H1 (cell line): ENCODE results near the gene CHCHD1. TPM values are rescaled to one million over a fixed set of nuclear protein-coding genes. Genes with fewer than 3 reads are reported as not detected.

Experiments used
- CTCF ChIP-seq, 3 experiments: IDR thresholded peaks; 1 replicate in 2 of 3; 2 replicates in 1 of 3; pipeline versions ENCODE4 v1.5.1 to v1.6.1; 2011; ENCODE audit warnings: low read length in 3 of 3, mild to moderate bottlenecking in 3 of 3, inconsistent platforms in 2 of 3, low read depth in 1 of 3, moderate library complexity in 1 of 3; ENCODE audit not compliant: insufficient read depth in 1 of 3; ENCODE audit errors: control extremely low read depth in 1 of 3
- GABPA ChIP-seq: IDR thresholded peaks from 2 replicates; pipeline ENCODE4 v1.6.1; 2011; ENCODE audit warnings: mild to moderate bottlenecking, low read length, moderate library complexity, borderline replicate concordance; ENCODE audit not compliant: insufficient read depth
- KDM4A ChIP-seq: IDR thresholded peaks from one replicate; pipeline ENCODE4 v1.7.1; 2012; ENCODE audit warnings: low read depth, mild to moderate bottlenecking, moderate library complexity, low read length, inconsistent platforms; ENCODE audit not compliant: severe bottlenecking
- SIN3A ChIP-seq, 2 experiments: IDR thresholded peaks in 1 of 2; conservative IDR thresholded peaks in 1 of 2; 2 replicates each; pipeline ENCODE4 v1.6.1; 2011 to 2012; ENCODE audit warnings: low read length in 2 of 2, improper control_type of control experiment in 1 of 2, low read depth in 1 of 2, mild to moderate bottlenecking in 1 of 2
- TAF1 ChIP-seq: IDR thresholded peaks from 2 replicates; pipeline ENCODE4 v1.6.1; 2011; ENCODE audit warnings: mild to moderate bottlenecking, low read depth, low read length
- TEAD4 ChIP-seq: IDR thresholded peaks from 2 replicates; pipeline ENCODE4 v1.6.1; 2012; ENCODE audit warnings: low read depth, low read length, inconsistent platforms, mixed read lengths
- polyA plus RNA-seq, 7 experiments: library from polyadenylated mRNA; depleted of rRNA in 3 of 7; stranded (reverse) in 5 of 7; unstranded in 2 of 7; fragments of >200 nt in 5 of 7; fragments of 200-250 nt in 2 of 7; gene quantifications; 1 replicate in 5 of 7; 2 replicates in 1 of 7; 4 replicates in 1 of 7; pipeline versions ENCODE4 v1.2.1 to v1.2.3, GENCODE V29; 2011 to 2013; ENCODE audit warnings: missing spikeins in 2 of 7, mixed read lengths in 2 of 7
- total RNA-seq: library from RNA; stranded (reverse); fragmentation: NEBNext Ultra II Directional; extraction: Animal tissue kit (Norgen Biotek cat#: 25700); gene quantifications from 2 replicates; pipeline ENCODE4 v1.2.1, GENCODE V29; 2021

Gene CHCHD1
- total and polyA plus RNA-seq, 2 of the 8 experiments (the other 6 are each of a cell fraction or from before 2014, with no cell fraction given) = 44.9 to 58.1 TPM

- TF ChIP-seq TAF1 (peak; percentile 63; the same call in 1 of the 2 replicates), GABPA (no peak), SIN3A (conservative IDR thresholded peaks at IDR 0.05 in 1 of 2, IDR thresholded peaks at IDR 0.05 in 1 of 2; ENCODE audit: low read depth in 1 of 2, low read length in 2 of 2) (peak; percentile 23 to 71; a peak in 1 of 4 replicates), TEAD4 (no peak), CTCF (IDR thresholded peaks at IDR 0.05; ENCODE audit: control extremely low read depth in 1 of 3, insufficient read depth in 1 of 3, low read depth in 1 of 3, low read length in 3 of 3) (peak in 1 of 3 experiments; percentile 4; a peak in 1 of 4 replicates), KDM4A (peak; percentile 95)
- TF ChIP-seq, all 59 proteins: peak for 22
Measured at GRCh38 chr10:73772281-73773151, 9.3 kb upstream of the CHCHD1 start (continued).
